K562 (cell line): Measurements from ENCODE around the gene GPRIN2. TPM values are rescaled to one million over a fixed set of nuclear protein-coding genes. Genes with fewer than 3 reads are reported as not detected.

Experiments
- ATF1 ChIP-seq, 2 experiments: fragments of 450-650 bp in 1 of 2; IDR thresholded peaks; 2 replicates each; pipeline ENCODE4 v1.6.1; 2016; ENCODE audit warnings: missing compliant biosample characterization in 1 of 2, missing genetic modification characterization in 1 of 2
- BHLHE40 ChIP-seq: IDR thresholded peaks from 2 replicates; pipeline ENCODE4 v1.6.1; 2011; ENCODE audit warnings: low read length, improper control_type of control experiment
- CHCHD3 ChIP-seq: fragments of 250-450 bp; sonication (Bioruptor Pico); IDR thresholded peaks from 2 replicates; pipeline ENCODE4 v2.1.2; 2022; ENCODE audit warnings: mild to moderate bottlenecking
- GTF2E2 ChIP-seq: fragments of 200-800 bp; sonication (Bioruptor generic); IDR thresholded peaks from 2 replicates; pipeline ENCODE4 v1.6.1; 2016; ENCODE audit warnings: missing genetic modification characterization, missing compliant biosample characterization
- JUNB ChIP-seq: fragments of 450-650 bp; formaldehyde crosslinking; conservative IDR thresholded peaks from 2 replicates; pipeline ENCODE4 v1.4.0; 2020; ENCODE audit warnings: mild to moderate bottlenecking
- MCM3 ChIP-seq: fragments of 450-650 bp; IDR thresholded peaks from 2 replicates; pipeline ENCODE4 v1.6.1; 2016
- MXI1 ChIP-seq: IDR thresholded peaks from 2 replicates; pipeline ENCODE4 v1.6.1; 2011; ENCODE audit warnings: low read depth, mild to moderate bottlenecking, improper control_type of control experiment, low read length
- MYC ChIP-seq, 2 experiments: fragments of 250-450 bp in 1 of 2; sonication (Bioruptor Pico) in 1 of 2; IDR thresholded peaks; 2 replicates each; pipeline versions ENCODE4 v1.5.1 to v1.6.1; 2012 to 2021; ENCODE audit warnings: low read depth in 2 of 2, borderline replicate concordance in 1 of 2, improper control_type of control experiment in 1 of 2, low read length in 1 of 2, mild to moderate bottlenecking in 1 of 2, moderate library complexity in 1 of 2
- NFE2L1 ChIP-seq: fragments of 450-650 bp; IDR thresholded peaks from 2 replicates; pipeline ENCODE4 v1.6.1; 2016; ENCODE audit warnings: missing genetic modification characterization, low read depth, mild to moderate bottlenecking, missing compliant biosample characterization, moderate library complexity, borderline replicate concordance
- NFRKB ChIP-seq: fragments of 450-650 bp; IDR thresholded peaks from 2 replicates; pipeline ENCODE4 v1.6.1; 2016; ENCODE audit warnings: low read depth
- RAD51 ChIP-seq: fragments of 450-650 bp; IDR thresholded peaks from 2 replicates; pipeline ENCODE4 v1.7.1; 2016; ENCODE audit warnings: low read depth, mild to moderate bottlenecking, borderline replicate concordance
- RFX5 ChIP-seq: IDR thresholded peaks from 2 replicates; pipeline ENCODE4 v1.6.1; 2011; ENCODE audit warnings: low read depth, mild to moderate bottlenecking, improper control_type of control experiment, low read length
- SAFB2 ChIP-seq: fragments of 200-400 bp; formaldehyde crosslinking; IDR thresholded peaks from 2 replicates; pipeline ENCODE4 v1.6.1; 2018; ENCODE audit warnings: borderline replicate concordance, low read length, low read depth, moderate library complexity; ENCODE audit not compliant: severe bottlenecking
- TBL1XR1 ChIP-seq, 2 experiments: IDR thresholded peaks; 2 replicates each; pipeline ENCODE4 v1.6.1; 2012; ENCODE audit warnings: improper control_type of control experiment in 2 of 2, low read length in 2 of 2, mild to moderate bottlenecking in 1 of 2
- TFAM ChIP-seq: fragments of 250-450 bp; sonication (Bioruptor Pico); conservative IDR thresholded peaks from 2 replicates; pipeline ENCODE4 v1.5.0; 2021; ENCODE audit warnings: mild to moderate bottlenecking, moderate library complexity
- ZNF124 ChIP-seq: sonication (generic); formaldehyde crosslinking; IDR thresholded peaks from 2 replicates; pipeline ENCODE4 v1.8.1; 2022; ENCODE audit warnings: missing genetic modification reagents
- ZNF3 ChIP-seq: fragments of 250-450 bp; sonication (Bioruptor Pico); IDR thresholded peaks from 2 replicates; pipeline ENCODE4 v1.5.0; 2021; ENCODE audit warnings: mild to moderate bottlenecking, moderate library complexity
- ZNF76 ChIP-seq: fragments of 250-450 bp; sonication (Bioruptor Pico); IDR thresholded peaks from 2 replicates; pipeline ENCODE4 v1.4.0; 2020; ENCODE audit warnings: mild to moderate bottlenecking, moderate library complexity, borderline replicate concordance
- polyA plus RNA-seq, 8 experiments: library from polyadenylated mRNA; depleted of rRNA in 4 of 8; stranded (reverse) in 5 of 8; unstranded in 3 of 8; fragments of >200 nt; fragmentation: Nextera tagmentation in 2 of 8; fragmentation: Illumina TruSeq in 1 of 8; extraction: Ambion mirVana in 2 of 8; extraction: Trizol in 1 of 8; gene quantifications; 2 replicates each; pipeline versions ENCODE4 v1.2.1 to v1.2.3, GENCODE V29; 2011 to 2014; ENCODE audit warnings: inconsistent platforms in 1 of 8, missing spikeins in 1 of 8
- total RNA-seq, 7 experiments: library from RNA; depleted of rRNA in 6 of 7; stranded (reverse); fragments of >200 nt in 6 of 7; fragmentation: Illumina TruSeq in 2 of 7; extraction: Trizol in 2 of 7; gene quantifications; 2 replicates each; pipeline versions ENCODE4 v1.2.1 to v1.2.3, GENCODE V29; 2011 to 2021; ENCODE audit warnings: low replicate concordance in 1 of 7
- TF ChIP-seq, protein P1 (sequence below): fragments of 450-650 bp; IDR thresholded peaks from 2 replicates; pipeline ENCODE4 v1.6.1; 2017; ENCODE audit warnings: mild to moderate bottlenecking, moderate library complexity
- TF ChIP-seq, protein P2 (sequence below): fragments of 450-650 bp; formaldehyde crosslinking; conservative IDR thresholded peaks from 2 replicates; pipeline ENCODE4 v1.4.0; 2022; ENCODE audit warnings: mild to moderate bottlenecking, missing genetic modification characterization
- TF ChIP-seq, protein P3 (sequence below): fragments of 250-450 bp; sonication (Bioruptor Pico); IDR thresholded peaks from 2 replicates; pipeline ENCODE4 v1.4.0; 2020

GPRIN2 gene
- total and polyA plus RNA-seq, 9 of the 15 experiments (the other 6 are each of a cell fraction or from before 2014, with no cell fraction given) = not detected

DNA sequence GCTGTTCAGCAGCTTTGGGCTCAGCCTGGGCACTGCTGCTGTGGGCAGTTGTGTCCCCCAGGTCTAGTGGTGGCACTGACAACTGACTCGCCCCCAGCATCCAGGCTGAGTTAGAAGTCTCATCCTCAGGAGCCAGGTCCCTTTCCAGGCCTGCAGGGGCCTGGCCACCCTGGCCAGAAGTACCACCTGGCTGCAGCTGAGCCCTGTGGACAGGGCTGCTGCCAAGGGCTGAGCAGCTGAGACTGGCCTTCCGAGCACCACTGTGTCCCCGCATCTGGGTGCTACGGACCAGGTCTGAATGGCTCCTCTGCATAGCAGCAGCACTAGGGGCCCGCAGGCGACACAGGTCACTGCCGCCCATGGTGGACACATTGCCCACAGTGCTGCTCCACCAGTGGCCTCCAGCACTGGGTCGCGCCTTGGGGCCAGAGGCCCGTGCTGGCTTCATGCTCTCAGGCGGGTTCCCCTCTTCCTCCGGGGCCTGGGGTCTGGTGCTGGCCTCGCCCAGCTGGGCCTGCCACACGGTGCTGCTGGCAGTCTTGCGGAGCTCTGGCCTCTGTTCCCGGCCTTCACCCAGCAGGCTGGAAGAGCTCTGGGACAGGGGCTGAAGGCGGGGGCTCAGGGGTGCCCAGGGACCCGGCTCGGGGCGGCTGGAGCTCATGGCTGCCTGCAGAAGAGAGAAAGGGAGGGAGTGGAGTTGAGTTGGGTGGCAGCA lies 6.2 kb downstream of the GPRIN2 start (continued):
- TF ChIP-seq TBL1XR1 (IDR thresholded peaks at IDR 0.05; ENCODE audit: low read length in 2 of 2) = no peak
- TF ChIP-seq GTF2E2 (tag) = no peak
- 0 out of 2 replicates have a peak, but pooled peaks have one; percentile 1 for TF ChIP-seq ATF1 (CRISPR knock-in tag; IDR thresholded peaks at IDR 0.05)
- no peak for TF ChIP-seq ATF1 (tag; IDR thresholded peaks at IDR 0.05)
- TF ChIP-seq ZNF76 = no peak
- no peak for TF ChIP-seq MXI1
- TF ChIP-seq TFAM (CRISPR knock-in tag) = no peak
- TF ChIP-seq, protein P1, sequence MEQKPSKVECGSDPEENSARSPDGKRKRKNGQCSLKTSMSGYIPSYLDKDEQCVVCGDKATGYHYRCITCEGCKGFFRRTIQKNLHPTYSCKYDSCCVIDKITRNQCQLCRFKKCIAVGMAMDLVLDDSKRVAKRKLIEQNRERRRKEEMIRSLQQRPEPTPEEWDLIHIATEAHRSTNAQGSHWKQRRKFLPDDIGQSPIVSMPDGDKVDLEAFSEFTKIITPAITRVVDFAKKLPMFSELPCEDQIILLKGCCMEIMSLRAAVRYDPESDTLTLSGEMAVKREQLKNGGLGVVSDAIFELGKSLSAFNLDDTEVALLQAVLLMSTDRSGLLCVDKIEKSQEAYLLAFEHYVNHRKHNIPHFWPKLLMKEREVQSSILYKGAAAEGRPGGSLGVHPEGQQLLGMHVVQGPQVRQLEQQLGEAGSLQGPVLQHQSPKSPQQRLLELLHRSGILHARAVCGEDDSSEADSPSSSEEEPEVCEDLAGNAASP = no peak
- TF ChIP-seq CHCHD3 (CRISPR knock-in tag) = no peak
- no peak for TF ChIP-seq ZNF3
- TF ChIP-seq, protein P2, sequence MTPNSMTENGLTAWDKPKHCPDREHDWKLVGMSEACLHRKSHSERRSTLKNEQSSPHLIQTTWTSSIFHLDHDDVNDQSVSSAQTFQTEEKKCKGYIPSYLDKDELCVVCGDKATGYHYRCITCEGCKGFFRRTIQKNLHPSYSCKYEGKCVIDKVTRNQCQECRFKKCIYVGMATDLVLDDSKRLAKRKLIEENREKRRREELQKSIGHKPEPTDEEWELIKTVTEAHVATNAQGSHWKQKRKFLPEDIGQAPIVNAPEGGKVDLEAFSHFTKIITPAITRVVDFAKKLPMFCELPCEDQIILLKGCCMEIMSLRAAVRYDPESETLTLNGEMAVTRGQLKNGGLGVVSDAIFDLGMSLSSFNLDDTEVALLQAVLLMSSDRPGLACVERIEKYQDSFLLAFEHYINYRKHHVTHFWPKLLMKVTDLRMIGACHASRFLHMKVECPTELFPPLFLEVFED (CRISPR knock-in tag) = no peak
- no peak for TF ChIP-seq MYC (IDR thresholded peaks at IDR 0.05; ENCODE audit: low read depth, low read length)
- TF ChIP-seq MYC (CRISPR knock-in tag; IDR thresholded peaks at IDR 0.05; ENCODE audit: borderline replicate concordance, low read depth) = no peak
- TF ChIP-seq ZNF124 (CRISPR knock-in tag) = no peak
- TF ChIP-seq MCM3 = peak; percentile 33; the same call in 1 of the 2 replicates
- no peak for TF ChIP-seq RAD51
- TF ChIP-seq NFRKB = no peak
- no peak for TF ChIP-seq RFX5
- TF ChIP-seq BHLHE40 = no peak
- TF ChIP-seq, protein P3, sequence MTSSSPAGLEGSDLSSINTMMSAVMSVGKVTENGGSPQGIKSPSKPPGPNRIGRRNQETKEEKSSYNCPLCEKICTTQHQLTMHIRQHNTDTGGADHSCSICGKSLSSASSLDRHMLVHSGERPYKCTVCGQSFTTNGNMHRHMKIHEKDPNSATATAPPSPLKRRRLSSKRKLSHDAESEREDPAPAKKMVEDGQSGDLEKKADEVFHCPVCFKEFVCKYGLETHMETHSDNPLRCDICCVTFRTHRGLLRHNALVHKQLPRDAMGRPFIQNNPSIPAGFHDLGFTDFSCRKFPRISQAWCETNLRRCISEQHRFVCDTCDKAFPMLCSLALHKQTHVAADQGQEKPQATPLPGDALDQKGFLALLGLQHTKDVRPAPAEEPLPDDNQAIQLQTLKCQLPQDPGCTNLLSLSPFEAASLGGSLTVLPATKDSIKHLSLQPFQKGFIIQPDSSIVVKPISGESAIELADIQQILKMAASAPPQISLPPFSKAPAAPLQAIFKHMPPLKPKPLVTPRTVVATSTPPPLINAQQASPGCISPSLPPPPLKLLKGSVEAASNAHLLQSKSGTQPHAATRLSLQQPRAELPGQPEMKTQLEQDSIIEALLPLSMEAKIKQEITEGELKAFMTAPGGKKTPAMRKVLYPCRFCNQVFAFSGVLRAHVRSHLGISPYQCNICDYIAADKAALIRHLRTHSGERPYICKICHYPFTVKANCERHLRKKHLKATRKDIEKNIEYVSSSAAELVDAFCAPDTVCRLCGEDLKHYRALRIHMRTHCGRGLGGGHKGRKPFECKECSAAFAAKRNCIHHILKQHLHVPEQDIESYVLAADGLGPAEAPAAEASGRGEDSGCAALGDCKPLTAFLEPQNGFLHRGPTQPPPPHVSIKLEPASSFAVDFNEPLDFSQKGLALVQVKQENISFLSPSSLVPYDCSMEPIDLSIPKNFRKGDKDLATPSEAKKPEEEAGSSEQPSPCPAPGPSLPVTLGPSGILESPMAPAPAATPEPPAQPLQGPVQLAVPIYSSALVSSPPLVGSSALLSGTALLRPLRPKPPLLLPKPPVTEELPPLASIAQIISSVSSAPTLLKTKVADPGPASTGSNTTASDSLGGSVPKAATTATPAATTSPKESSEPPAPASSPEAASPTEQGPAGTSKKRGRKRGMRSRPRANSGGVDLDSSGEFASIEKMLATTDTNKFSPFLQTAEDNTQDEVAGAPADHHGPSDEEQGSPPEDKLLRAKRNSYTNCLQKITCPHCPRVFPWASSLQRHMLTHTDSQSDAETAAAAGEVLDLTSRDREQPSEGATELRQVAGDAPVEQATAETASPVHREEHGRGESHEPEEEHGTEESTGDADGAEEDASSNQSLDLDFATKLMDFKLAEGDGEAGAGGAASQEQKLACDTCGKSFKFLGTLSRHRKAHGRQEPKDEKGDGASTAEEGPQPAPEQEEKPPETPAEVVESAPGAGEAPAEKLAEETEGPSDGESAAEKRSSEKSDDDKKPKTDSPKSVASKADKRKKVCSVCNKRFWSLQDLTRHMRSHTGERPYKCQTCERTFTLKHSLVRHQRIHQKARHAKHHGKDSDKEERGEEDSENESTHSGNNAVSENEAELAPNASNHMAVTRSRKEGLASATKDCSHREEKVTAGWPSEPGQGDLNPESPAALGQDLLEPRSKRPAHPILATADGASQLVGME (CRISPR knock-in tag) = no peak
- TF ChIP-seq JUNB (CRISPR knock-in tag) = 0 out of 2 replicates have a peak, but pooled peaks have one; percentile 13
- no peak for TF ChIP-seq SAFB2
- TF ChIP-seq NFE2L1 = no peak
